OCI-LY7 (cell line): ENCODE measurements around the gene JPH3. TPM values are rescaled to one million over a fixed set of nuclear protein-coding genes. Genes with fewer than 3 reads are reported as not detected.

Experiments
- BruUV-seq: library from RNA; stranded (reverse); fragments of 400-500 nt; replicated peaks from 2 replicates; lab custom pipeline; 2021; lab: Mats Ljungman, UMichigan
- CTCF ChIA-PET: fragments of 300-600 bp; sonication (Branson Sonifier 250); formaldehyde crosslinking; loops from one replicate; lab custom pipeline; 2022; ENCODE audit warnings: antibody characterized with exemption; ENCODE audit not compliant: unreplicated experiment; lab: Charles Lee
- POLR2A ChIA-PET: fragments of 300-600 bp; sonication (Branson Sonifier 250); formaldehyde crosslinking; loops from one replicate; lab custom pipeline; 2022; ENCODE audit warnings: antibody characterized with exemption; lab: Charles Lee
- DNase-seq: peaks from one replicate; pipeline ENCODE4 v3.0.0-alpha.2; 2015; ENCODE audit warnings: low spot score
- H2AFZ ChIP-seq: fragments of 200-600 bp; sonication (generic), shearing (Covaris generic); 2 replicates; pipeline ENCODE4 v1.6.1; 2014; ENCODE audit warnings: mild to moderate bottlenecking, antibody characterized with exemption, low read length, moderate library complexity
- H3K27ac ChIP-seq: fragments of 200-600 bp; sonication (generic); 2 replicates; pipeline ENCODE4 v1.5.1; 2014; ENCODE audit warnings: mixed run types, low read depth, mild to moderate bottlenecking, moderate library complexity, low read length, inconsistent platforms; ENCODE audit not compliant: poor library complexity, severe bottlenecking
- H3K36me3 ChIP-seq: fragments of 200-600 bp; sonication (generic); 2 replicates; pipeline ENCODE4 v1.6.1; 2014; ENCODE audit warnings: mild to moderate bottlenecking, antibody characterized with exemption, low read length, moderate library complexity, mixed read lengths; ENCODE audit not compliant: insufficient read depth
- H3K4me1 ChIP-seq: fragments of 200-600 bp; sonication (generic); 2 replicates; pipeline ENCODE4 v1.5.1; 2014; ENCODE audit warnings: mild to moderate bottlenecking, low read length; ENCODE audit not compliant: insufficient read depth, poor library complexity, severe bottlenecking
- H3K4me2 ChIP-seq: fragments of 200-600 bp; sonication (generic); 2 replicates; pipeline ENCODE4 v1.6.1; 2014; ENCODE audit warnings: mild to moderate bottlenecking, low read length
- H3K4me3 ChIP-seq: fragments of 200-600 bp; sonication (generic); 2 replicates; pipeline ENCODE4 v1.5.1; 2014; ENCODE audit warnings: mild to moderate bottlenecking, low read depth, low read length; ENCODE audit not compliant: poor library complexity, severe bottlenecking
- H3K79me2 ChIP-seq: fragments of 200-600 bp; sonication (generic); 2 replicates; pipeline ENCODE4 v1.6.1; 2016; ENCODE audit warnings: low read depth, mild to moderate bottlenecking, low read length, moderate library complexity, mixed read lengths; ENCODE audit not compliant: insufficient read depth
- H3K9me2 ChIP-seq: fragments of 200-600 bp; sonication (generic); 2 replicates; pipeline ENCODE4 v1.6.1; 2016; ENCODE audit warnings: mild to moderate bottlenecking, low read length, mixed read lengths; ENCODE audit not compliant: insufficient read depth
- H3K9me3 ChIP-seq: fragments of 200-600 bp; sonication (generic); 2 replicates; pipeline ENCODE4 v1.6.1; 2014; ENCODE audit warnings: mild to moderate bottlenecking, mixed run types, low read length, mixed read lengths
- H4K20me1 ChIP-seq: fragments of 200-600 bp; sonication (generic); 2 replicates; pipeline ENCODE4 v1.6.1; 2014; ENCODE audit warnings: mild to moderate bottlenecking, antibody characterized with exemption, low read length, moderate library complexity, mixed read lengths; ENCODE audit not compliant: insufficient read depth
- EZH2phosphoT487 ChIP-seq: fragments of 200-600 bp; sonication (generic); IDR thresholded peaks from 2 replicates; pipeline ENCODE4 v1.6.1; 2018; ENCODE audit warnings: low read depth, borderline replicate concordance, mild to moderate bottlenecking, mixed run types, antibody characterized with exemption, low read length, moderate library complexity, mixed read lengths
- intact Hi-C: fragments of 100-400 bp; cut with micrococcal nuclease; formaldehyde crosslinking; loops from one replicate; pipeline ENCODE4 v1.10.0; 2022; ENCODE audit not compliant: unreplicated experiment
- total RNA-seq, 2 experiments: library from RNA; depleted of rRNA in 1 of 2; stranded (reverse); fragments of >200 nt in 1 of 2; shearing (Covaris generic) in 1 of 2; gene quantifications; 2 replicates each; pipeline ENCODE4 v1.2.3, GENCODE V29; 2014 to 2022
- TF ChIP-seq, protein P1 (sequence below): fragments of 200-600 bp; sonication (generic); conservative IDR thresholded peaks from 2 replicates; pipeline ENCODE4 v1.5.1; 2014; ENCODE audit warnings: mild to moderate bottlenecking, antibody characterized with exemption, low read length, moderate library complexity, mixed read lengths

JPH3 gene
- total RNA-seq, 2 experiments from 2014 or later: not detected

DNA sequence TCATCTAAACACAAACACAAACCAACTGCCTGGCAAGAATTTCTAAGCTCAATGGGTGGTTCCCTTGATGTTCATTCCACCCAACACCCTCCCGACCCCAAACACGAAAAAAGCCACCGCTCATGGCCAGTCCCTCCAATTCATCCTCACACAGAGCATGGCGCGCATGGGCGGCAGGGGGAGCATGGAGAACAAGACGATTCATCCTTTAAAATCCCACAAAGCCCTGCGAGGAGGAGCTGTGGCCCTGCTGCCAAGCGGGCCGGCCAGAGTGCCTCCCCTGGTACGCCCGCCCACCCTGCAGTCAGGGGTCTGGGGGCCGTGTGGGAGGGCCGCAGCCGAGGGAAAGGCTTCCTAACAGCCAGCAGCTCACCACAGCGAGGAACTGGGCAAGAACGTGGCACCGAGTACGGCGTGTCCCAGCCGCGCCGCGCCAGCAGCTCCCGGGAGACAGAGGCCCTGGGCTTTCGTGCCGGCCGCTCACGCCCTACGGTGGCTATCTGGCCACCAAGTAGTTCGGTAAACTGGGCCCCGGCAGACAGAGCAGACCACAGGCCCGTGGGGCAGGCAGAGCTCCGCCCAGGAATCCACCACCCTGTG lies 102.5 kb downstream of the JPH3 start:
- peaks cover 80% of the 10 kb centered on the region for H3K36me3 ChIP-seq
- H3K4me2 ChIP-seq: no peak overlapping the region
- no peak overlapping the region for H3K4me3 ChIP-seq
- no peaks in the 10 kb centered on the region for H4K20me1 ChIP-seq
- TF ChIP-seq, protein P1, sequence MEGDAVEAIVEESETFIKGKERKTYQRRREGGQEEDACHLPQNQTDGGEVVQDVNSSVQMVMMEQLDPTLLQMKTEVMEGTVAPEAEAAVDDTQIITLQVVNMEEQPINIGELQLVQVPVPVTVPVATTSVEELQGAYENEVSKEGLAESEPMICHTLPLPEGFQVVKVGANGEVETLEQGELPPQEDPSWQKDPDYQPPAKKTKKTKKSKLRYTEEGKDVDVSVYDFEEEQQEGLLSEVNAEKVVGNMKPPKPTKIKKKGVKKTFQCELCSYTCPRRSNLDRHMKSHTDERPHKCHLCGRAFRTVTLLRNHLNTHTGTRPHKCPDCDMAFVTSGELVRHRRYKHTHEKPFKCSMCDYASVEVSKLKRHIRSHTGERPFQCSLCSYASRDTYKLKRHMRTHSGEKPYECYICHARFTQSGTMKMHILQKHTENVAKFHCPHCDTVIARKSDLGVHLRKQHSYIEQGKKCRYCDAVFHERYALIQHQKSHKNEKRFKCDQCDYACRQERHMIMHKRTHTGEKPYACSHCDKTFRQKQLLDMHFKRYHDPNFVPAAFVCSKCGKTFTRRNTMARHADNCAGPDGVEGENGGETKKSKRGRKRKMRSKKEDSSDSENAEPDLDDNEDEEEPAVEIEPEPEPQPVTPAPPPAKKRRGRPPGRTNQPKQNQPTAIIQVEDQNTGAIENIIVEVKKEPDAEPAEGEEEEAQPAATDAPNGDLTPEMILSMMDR: no peak
- TF ChIP-seq EZH2phosphoT487: no peak
- H3K27ac ChIP-seq: peak overlapping the region; percentile 22
- H3K9me2 ChIP-seq: no peaks in the 10 kb centered on the region
- H3K4me1 ChIP-seq: peaks cover 43% of the 10 kb centered on the region
- intact Hi-C loops: loop anchor here (5.0 to 10.0 kb wide), 5 partner anchors 167 to 1262 kb away; partner anchors contain the start of gene MAP1LC3B
- ChIA-PET POLR2A (interaction anchor here (0.7 to 1.4 kb wide), 2 partner anchors 18 to 20 kb away, joined by 4 to 5 read pairs; no protein-coding TSS in a partner anchor), CTCF (no interaction called here)
- H2AFZ ChIP-seq: no peak overlapping the region
- H3K9me3 ChIP-seq: no peaks in the 10 kb centered on the region
- DNase-seq: no peak
- no TSS peak for BruUV-seq
- H3K79me2 ChIP-seq: peaks cover 3% of the 10 kb centered on the region; the same call in 1 of the 2 replicates

DNA sequence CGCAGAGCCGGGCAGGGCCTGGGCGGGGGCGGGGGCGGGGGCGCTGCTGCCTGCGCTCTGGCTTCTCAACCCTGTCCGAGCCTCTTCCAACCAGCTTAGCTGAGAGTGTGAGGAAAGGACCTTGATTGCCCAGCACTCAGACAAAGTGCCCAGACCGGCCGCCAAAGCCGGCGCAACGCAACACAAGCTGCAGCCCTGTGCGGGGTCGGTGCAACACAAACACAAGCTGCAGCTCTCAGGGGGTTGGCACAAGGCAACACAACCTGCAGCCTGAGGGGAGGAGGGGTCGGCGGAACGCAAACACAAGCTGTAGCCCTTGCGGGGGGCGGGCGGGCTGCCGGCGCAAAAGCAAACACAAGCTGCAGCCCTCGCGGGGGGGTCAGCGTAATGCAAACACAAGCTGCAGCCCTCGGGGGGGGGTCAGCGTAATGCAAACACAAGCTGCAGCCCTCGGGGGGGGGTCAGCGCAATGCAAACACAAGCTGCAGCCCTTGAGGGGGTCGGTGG lies 103.5 kb downstream of the JPH3 start:
- no peak overlapping the region for H3K4me2 ChIP-seq
- POLR2A ChIA-PET: interaction anchor here (0.7 to 1.4 kb wide), 3 partner anchors 17 to 46 kb away, joined by 3 to 5 read pairs (median 4); no protein-coding TSS in a partner anchor
- TF ChIP-seq EZH2phosphoT487: no peak
- TF ChIP-seq, protein P1: no peak

More for the DNA sequence above, 103.5 kb downstream of the JPH3 start:
- no peak overlapping the region for H3K4me3 ChIP-seq
- H3K4me1 ChIP-seq: peaks cover 33% of the 10 kb centered on the region
- intact Hi-C loops: loop anchor here (10.0 kb wide), 1 partner anchor 849 kb away; no protein-coding TSS in a partner anchor
- no TSS peak for BruUV-seq
- H3K27ac ChIP-seq: peak overlapping the region; percentile 22
- CTCF ChIA-PET: no interaction called here
- DNase-seq: no peak
- no peak overlapping the region for H2AFZ ChIP-seq
- no peaks in the 10 kb centered on the region for H3K9me2 ChIP-seq
- H4K20me1 ChIP-seq: no peaks in the 10 kb centered on the region
- peaks cover 85% of the 10 kb centered on the region for H3K36me3 ChIP-seq
- peaks cover 3% of the 10 kb centered on the region; the same call in 1 of the 2 replicates for H3K79me2 ChIP-seq
- no peaks in the 10 kb centered on the region for H3K9me3 ChIP-seq
